A673 (cell line): ENCODE measurements around the gene CERS6.

Source experiments
- CTCF ChIP-seq: fragments of 300-800, 200-600 bp; sonication (generic); conservative IDR thresholded peaks from 2 replicates; pipeline ENCODE4 v1.5.1; 2017; ENCODE audit warnings: low read depth, mild to moderate bottlenecking, antibody characterized with exemption, low read length, moderate library complexity, mixed read lengths
- EZH2 ChIP-seq: fragments of 200-600 bp; sonication (generic); IDR thresholded peaks from 2 replicates; pipeline ENCODE4 v1.6.1; 2017; ENCODE audit warnings: borderline replicate concordance, low read depth, mild to moderate bottlenecking, mixed read lengths, antibody characterized with exemption, low read length; ENCODE audit not compliant: poor library complexity, severe bottlenecking

- TF ChIP-seq CTCF (no peak), EZH2 (no peak)
These were observed 1.3 kb downstream of the CERS6 start for GRCh38 chr2:168457190-168457895.
